GM12878 (cell line): ENCODE measurements around the gene SLC25A51. TPM values are rescaled to one million over a fixed set of nuclear protein-coding genes. Genes with fewer than 3 reads are reported as not detected.

ENCODE experiments used
- ATAC-seq: fragments of 200-7000 bp; cut with Tn5 transposase; 3 replicates; pipeline ENCODE4 v1.9.1; 2020; ENCODE audit warnings: mild to moderate bottlenecking, moderate library complexity
- BruUV-seq: library from RNA; stranded (reverse); fragments of 400-500 nt; replicated peaks from 2 replicates; lab custom pipeline; 2021; lab: Mats Ljungman, UMichigan
- CTCF ChIA-PET: fragments of 300-600 bp; sonication (Branson Sonifier 250); formaldehyde crosslinking; extraction: SDS; loops from one replicate; lab custom pipeline; 2021; ENCODE audit warnings: inconsistent platforms; lab: Yijun Ruan, JAX
- POLR2A ChIA-PET: fragments of 350-600 bp; formaldehyde crosslinking; extraction: SDS; loops from one replicate; lab custom pipeline; 2021; ENCODE audit warnings: inconsistent platforms; lab: Charles Lee
- RAD21 ChIA-PET: fragments of 300-600 bp; sonication (Branson Sonifier 250); formaldehyde crosslinking; loops from one replicate; lab custom pipeline; 2023; ENCODE audit warnings: antibody characterized with exemption; ENCODE audit not compliant: unreplicated experiment; lab: Charles Lee
- SMC1A ChIA-PET: fragments of 300-600 bp; sonication (Branson Sonifier 250); formaldehyde crosslinking; loops from one replicate; lab custom pipeline; 2023; ENCODE audit not compliant: unreplicated experiment, uncharacterized antibody; lab: Charles Lee
- DNase-seq: peaks from one replicate; pipeline ENCODE4 v3.0.0-alpha.2; 2011; ENCODE audit warnings: low read depth, low spot score
- FAIRE-seq: peaks from 3 replicates; lab custom pipeline; 2011; peaks lifted over from hg19 to GRCh38; lab: Jason Lieb, UNC
- H2AFZ ChIP-seq: 2 replicates; pipeline ENCODE4 v1.6.0; 2011; ENCODE audit warnings: low read depth, low read length, control low read depth; ENCODE audit not compliant: control insufficient read depth
- H3K27ac ChIP-seq: 2 replicates; pipeline ENCODE4 v1.5.1; 2011; ENCODE audit warnings: control low read depth; ENCODE audit not compliant: control insufficient read depth, insufficient read depth
- H3K27me3 ChIP-seq, 2 experiments: replicated peaks in 1 of 2; 2 replicates each; pipeline versions ENCODE4 v1.6.0 to v1.6.1; 2011; ENCODE audit warnings: low read length in 1 of 2; ENCODE audit not compliant: control insufficient read depth in 2 of 2, insufficient read depth in 2 of 2
- H3K36me3 ChIP-seq, 2 experiments: 2 replicates each; pipeline ENCODE4 v1.5.1; 2011; ENCODE audit warnings: low read length in 1 of 2; ENCODE audit not compliant: control insufficient read depth in 2 of 2, insufficient read depth in 2 of 2
- H3K4me1 ChIP-seq: 2 replicates; pipeline ENCODE4 v1.6.1; 2011; ENCODE audit warnings: mild to moderate bottlenecking, low read length, moderate library complexity, mixed read lengths; ENCODE audit not compliant: control insufficient read depth, insufficient read depth
- H3K4me2 ChIP-seq: 2 replicates; pipeline ENCODE4 v1.6.0; 2011; ENCODE audit warnings: control low read depth; ENCODE audit not compliant: control insufficient read depth, insufficient read depth
- H3K4me3 ChIP-seq: fragments of 200-600 bp; sonication (generic); 2 replicates; pipeline ENCODE4 v1.5.1; 2016
- H3K79me2 ChIP-seq: 2 replicates; pipeline ENCODE4 v1.6.0; 2011; ENCODE audit warnings: low read length; ENCODE audit not compliant: control insufficient read depth, insufficient read depth
- H3K9ac ChIP-seq: 2 replicates; pipeline ENCODE4 v1.8.0; 2011; ENCODE audit warnings: low read length, control low read depth, mixed read lengths; ENCODE audit not compliant: control insufficient read depth, insufficient read depth
- H3K9me3 ChIP-seq: replicated peaks from 3 replicates; pipeline ENCODE4 v1.5.1; 2011; ENCODE audit warnings: mild to moderate bottlenecking, low read length; ENCODE audit not compliant: control insufficient read depth, insufficient read depth
- H4K20me1 ChIP-seq: 2 replicates; pipeline ENCODE4 v1.6.0; 2011; ENCODE audit not compliant: control insufficient read depth, insufficient read depth
- ATF7 ChIP-seq: fragments of 450-650 bp; IDR thresholded peaks from 2 replicates; pipeline ENCODE4 v1.6.1; 2016; ENCODE audit warnings: low read depth, mild to moderate bottlenecking
- CHD1 ChIP-seq: IDR thresholded peaks from 2 replicates; pipeline ENCODE4 v1.6.1; 2012; ENCODE audit warnings: low read depth, low read length, improper control_type of control experiment
- FOXM1 ChIP-seq: IDR thresholded peaks from 2 replicates; pipeline ENCODE4 v1.6.1; 2012; ENCODE audit warnings: low read depth, mild to moderate bottlenecking, inconsistent platforms, low read length, moderate library complexity
- HDAC2 ChIP-seq: fragments of 200-600 bp; sonication (generic); IDR thresholded peaks from 2 replicates; pipeline ENCODE4 v1.6.1; 2017
- IKZF1 ChIP-seq: fragments of 450-650 bp; conservative IDR thresholded peaks from 2 replicates; pipeline ENCODE4 v1.6.1; 2017; ENCODE audit warnings: antibody characterized with exemption, mild to moderate bottlenecking
- IRF3 ChIP-seq: fragments of 450-650 bp; IDR thresholded peaks from 2 replicates; pipeline ENCODE4 v1.6.1; 2014; ENCODE audit warnings: mild to moderate bottlenecking
- JUND ChIP-seq: IDR thresholded peaks from 2 replicates; pipeline ENCODE4 v1.6.1; 2012; ENCODE audit warnings: low read depth, mild to moderate bottlenecking, low read length, improper control_type of control experiment, moderate library complexity
- MTA3 ChIP-seq: IDR thresholded peaks from 2 replicates; pipeline ENCODE4 v1.6.1; 2012; ENCODE audit warnings: low read length, inconsistent platforms, borderline replicate concordance
- MXI1 ChIP-seq: fragments of 150-350 bp; IDR thresholded peaks from 2 replicates; pipeline ENCODE4 v1.6.1; 2011; ENCODE audit warnings: low read depth, mild to moderate bottlenecking, inconsistent platforms, low read length, improper control_type of control experiment
- NBN ChIP-seq: fragments of 450-650 bp; IDR thresholded peaks from 2 replicates; pipeline ENCODE4 v1.6.1; 2016
- NR2F1 ChIP-seq: fragments of 450-650 bp; conservative IDR thresholded peaks from 2 replicates; pipeline ENCODE4 v1.6.1; 2017; ENCODE audit warnings: mild to moderate bottlenecking
- POLR2AphosphoS2 ChIP-seq: IDR thresholded peaks from 2 replicates; pipeline ENCODE4 v1.6.1; 2011; ENCODE audit warnings: low read depth, mild to moderate bottlenecking, low read length, improper control_type of control experiment, moderate library complexity
- SMC3 ChIP-seq: IDR thresholded peaks from 2 replicates; pipeline ENCODE4 v1.6.1; 2011; ENCODE audit warnings: low read length, improper control_type of control experiment, borderline replicate concordance
- SREBF1 ChIP-seq: IDR thresholded peaks from 2 replicates; pipeline ENCODE4 v1.6.1; 2012; ENCODE audit warnings: mild to moderate bottlenecking, low read length
- TCF3 ChIP-seq: IDR thresholded peaks from 2 replicates; pipeline ENCODE4 v1.6.1; 2012; ENCODE audit warnings: low read depth, mild to moderate bottlenecking, low read length, borderline replicate concordance; ENCODE audit not compliant: insufficient read depth
- ZBTB40 ChIP-seq: fragments of 450-650 bp; IDR thresholded peaks from 2 replicates; pipeline ENCODE4 v1.6.1; 2016; ENCODE audit warnings: mild to moderate bottlenecking, moderate library complexity, borderline replicate concordance
- WGBS: methylation state at CpG from one replicate; pipeline ENCODE4 v1.1.6; 2016; ENCODE audit warnings: low lambda C conversion rate; ENCODE audit not compliant: insufficient replicate concordance, insufficient coverage; ENCODE audit errors: missing lambda C conversion rate; 5-methylcytosine and 5-hydroxymethylcytosine counted together
- in situ Hi-C: fragments of 300-500 bp; cut with MboI; formaldehyde crosslinking; loops from 9 replicates; pipeline ENCODE4 v1.14.3; 2018; ENCODE audit warnings: mixed read lengths
- intact Hi-C: fragments of 100-400 bp; cut with micrococcal nuclease; formaldehyde crosslinking; loops from one replicate; pipeline ENCODE4 v1.14.2; 2022; ENCODE audit not compliant: unreplicated experiment
- polyA plus RNA-seq, 11 experiments: library from polyadenylated mRNA; depleted of rRNA in 4 of 11; unstranded in 6 of 11; stranded (reverse) in 5 of 11; fragments of >200 nt; fragmentation: Nextera tagmentation in 4 of 11; fragmentation: Illumina TruSeq in 1 of 11; extraction: Ambion mirVana in 4 of 11; extraction: Trizol in 1 of 11; gene quantifications; 1 replicate in 1 of 11; 2 replicates in 10 of 11; pipeline versions ENCODE4 v1.2.1 to v1.2.3, GENCODE V29; 2011 to 2016; ENCODE audit warnings: inconsistent platforms in 2 of 11, missing spikeins in 2 of 11, low read depth in 1 of 11
- total RNA-seq, 4 experiments: library from RNA; depleted of rRNA in 3 of 4; stranded (reverse); fragments of >200 nt in 3 of 4; fragmentation: Illumina TruSeq in 1 of 4; extraction: Trizol in 1 of 4; gene quantifications; 2 replicates each; pipeline versions ENCODE4 v1.2.1 to v1.2.3, GENCODE V29; 2013 to 2021

The SLC25A51 gene
- total and polyA plus RNA-seq, 10 of the 15 experiments (the other 5 are each of a cell fraction or from before 2014, with no cell fraction given): 3.8 to 29.3 (median 13.2) TPM

- DNase-seq (no peak), ATAC-seq (no peak), FAIRE-seq (no peak)
- RAD21 ChIA-PET: interaction anchor here (1.6 to 1.9 kb wide), 2 partner anchors 157 to 179 kb away, joined by 4 to 6 read pairs; no protein-coding TSS in a partner anchor
- Histone ChIP-seq H3K4me2 (no peak overlapping the region), H3K27me3 (no peaks in the 10 kb centered on the region), H3K4me3 (no peak overlapping the region), H3K4me1 (no peaks in the 10 kb centered on the region; the same call in 1 of the 2 replicates), H3K36me3 (no peaks in the 10 kb centered on the region), H3K9me3 (no peaks in the 10 kb centered on the region; the same call in 2 of the 3 replicates), H2AFZ (no peak overlapping the region), H3K9ac (no peak overlapping the region), H3K27ac (no peak overlapping the region), H4K20me1 (no peaks in the 10 kb centered on the region), H3K79me2 (no peaks in the 10 kb centered on the region)
- TF ChIP-seq JUND (no peak), NR2F1 (no peak), ATF7 (no peak), MXI1 (no peak), MTA3 (no peak), SREBF1 (no peak), SMC3 (no peak), NBN (no peak), CHD1 (no peak), IKZF1 (no peak), ZBTB40 (no peak), FOXM1 (no peak), TCF3 (no peak), POLR2AphosphoS2 (no peak), HDAC2 (no peak), IRF3 (no peak)
- POLR2A ChIA-PET: interaction anchor here (0.7 kb wide), 1 partner anchor 13 kb away, joined by 4 read pairs; no protein-coding TSS in a partner anchor
- SMC1A ChIA-PET: interaction anchor here (1.0 kb wide), 1 partner anchor 354 kb away, joined by 3 read pairs; no protein-coding TSS in a partner anchor
- in situ Hi-C loops: loop anchor here (5.0 to 25.0 kb wide), 3 partner anchors 422 to 778 kb away; partner anchors contain the start of gene POLR1E
- CTCF ChIA-PET: interaction anchor here (0.5 to 9.5 kb wide), 5 partner anchors 23 to 453 kb away, joined by 3 to 120 read pairs (median 4); no protein-coding TSS in a partner anchor
- WGBS: 65% methylated on average over 3 of the region's 3 CpGs
- intact Hi-C loops: loop anchor here (10.0 kb wide), 1 partner anchor 315 kb away; the partner anchor contains the start of gene TOMM5
- BruUV-seq: no TSS peak
Observed at GRCh38 chr9:37909326-37909725, 5.4 kb upstream of the SLC25A51 start.
